ENCODE measurements around the gene NDRG2.
"Not testable (repeated sequence)": the region's sequence is repeated elsewhere in the genome, so short reads cannot be mapped to it uniquely, and the experiment has no call there.

The NDRG2 gene

DNA sequence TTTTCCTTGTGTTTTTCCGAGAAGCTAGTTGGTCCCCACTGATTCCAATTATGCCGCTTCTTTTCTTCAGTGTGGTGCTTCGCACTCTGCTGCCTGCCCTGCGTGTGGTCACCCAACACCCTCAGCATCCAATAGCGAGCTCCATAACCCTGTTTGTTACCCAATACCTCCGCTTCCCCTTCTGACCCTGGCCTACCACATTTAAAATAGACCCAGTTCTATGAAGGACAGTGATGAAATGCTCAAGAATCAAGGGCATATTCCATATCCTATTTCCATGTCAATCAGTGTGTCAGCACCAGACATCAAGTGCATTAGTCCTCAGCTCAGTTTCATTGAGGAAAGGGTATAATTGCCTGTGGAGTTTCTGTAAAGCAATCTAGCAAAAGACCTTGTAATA is 9.5 kb downstream of the NDRG2 start:
- no peaks in the 10 kb centered on the region for H3K27me3 ChIP-seq (ENCODE audit: insufficient read depth, low read depth)
- H3K9ac ChIP-seq: no peak overlapping the region
- TF ChIP-seq, protein P1, sequence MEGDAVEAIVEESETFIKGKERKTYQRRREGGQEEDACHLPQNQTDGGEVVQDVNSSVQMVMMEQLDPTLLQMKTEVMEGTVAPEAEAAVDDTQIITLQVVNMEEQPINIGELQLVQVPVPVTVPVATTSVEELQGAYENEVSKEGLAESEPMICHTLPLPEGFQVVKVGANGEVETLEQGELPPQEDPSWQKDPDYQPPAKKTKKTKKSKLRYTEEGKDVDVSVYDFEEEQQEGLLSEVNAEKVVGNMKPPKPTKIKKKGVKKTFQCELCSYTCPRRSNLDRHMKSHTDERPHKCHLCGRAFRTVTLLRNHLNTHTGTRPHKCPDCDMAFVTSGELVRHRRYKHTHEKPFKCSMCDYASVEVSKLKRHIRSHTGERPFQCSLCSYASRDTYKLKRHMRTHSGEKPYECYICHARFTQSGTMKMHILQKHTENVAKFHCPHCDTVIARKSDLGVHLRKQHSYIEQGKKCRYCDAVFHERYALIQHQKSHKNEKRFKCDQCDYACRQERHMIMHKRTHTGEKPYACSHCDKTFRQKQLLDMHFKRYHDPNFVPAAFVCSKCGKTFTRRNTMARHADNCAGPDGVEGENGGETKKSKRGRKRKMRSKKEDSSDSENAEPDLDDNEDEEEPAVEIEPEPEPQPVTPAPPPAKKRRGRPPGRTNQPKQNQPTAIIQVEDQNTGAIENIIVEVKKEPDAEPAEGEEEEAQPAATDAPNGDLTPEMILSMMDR (conservative IDR thresholded peaks at IDR 0.05; ENCODE audit: low read depth, low read length): no peak
- no peaks in the 10 kb centered on the region for H4K20me1 ChIP-seq (ENCODE audit: insufficient read depth)
- no peaks in the 10 kb centered on the region for H3K79me2 ChIP-seq (ENCODE audit: insufficient read depth, low read depth)
- H2AFZ ChIP-seq (ENCODE audit: low read depth): no peak overlapping the region
- H3K27ac ChIP-seq: no peak overlapping the region
- H3K4me3 ChIP-seq (IDR thresholded peaks at IDR 0.05; ENCODE audit: insufficient read depth, low read depth, low read length): no peak overlapping the region
- no peak overlapping the region for H3K4me2 ChIP-seq
- no peaks in the 10 kb centered on the region for H3K4me1 ChIP-seq (ENCODE audit: low read depth, poor library complexity, severe bottlenecking)
- no peaks in the 10 kb centered on the region for H3K36me3 ChIP-seq (ENCODE audit: insufficient read depth)

DNA sequence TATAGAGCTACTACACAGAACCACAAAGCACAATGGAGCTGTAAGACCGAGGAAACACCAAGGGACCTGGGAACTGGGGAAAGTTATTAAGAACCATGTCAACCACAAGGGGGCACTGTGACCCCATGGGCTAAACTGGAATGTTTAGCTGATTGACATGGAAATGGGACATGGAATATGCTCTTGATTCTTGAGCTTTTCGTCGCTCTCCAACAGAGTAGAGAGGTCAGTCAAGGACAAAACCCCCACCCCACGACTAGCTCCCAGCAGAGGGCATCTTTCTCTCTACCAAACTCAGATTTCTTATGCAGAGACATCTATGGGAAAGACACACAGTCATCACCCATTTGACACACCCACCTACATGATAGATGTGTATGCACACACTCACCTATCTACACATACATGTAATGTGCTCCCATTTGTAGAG is 10.1 kb downstream of the NDRG2 start:
- Histone ChIP-seq H3K27me3 (ENCODE audit: insufficient read depth, low read depth) (no peaks in the 10 kb centered on the region), H2AFZ (ENCODE audit: low read depth) (no peak overlapping the region), H3K4me1 (ENCODE audit: low read depth, poor library complexity, severe bottlenecking) (no peaks in the 10 kb centered on the region), H4K20me1 (ENCODE audit: insufficient read depth) (no peaks in the 10 kb centered on the region), H3K36me3 (ENCODE audit: insufficient read depth) (no peaks in the 10 kb centered on the region), H3K9ac (no peak overlapping the region), H3K4me2 (no peak overlapping the region), H3K27ac (no peak overlapping the region), H3K79me2 (ENCODE audit: insufficient read depth, low read depth) (no peaks in the 10 kb centered on the region), H3K4me3 (IDR thresholded peaks at IDR 0.05; ENCODE audit: insufficient read depth, low read depth, low read length) (no peak overlapping the region)
- TF ChIP-seq, protein P1 (conservative IDR thresholded peaks at IDR 0.05; ENCODE audit: low read depth, low read length): peak; percentile 93

DNA sequence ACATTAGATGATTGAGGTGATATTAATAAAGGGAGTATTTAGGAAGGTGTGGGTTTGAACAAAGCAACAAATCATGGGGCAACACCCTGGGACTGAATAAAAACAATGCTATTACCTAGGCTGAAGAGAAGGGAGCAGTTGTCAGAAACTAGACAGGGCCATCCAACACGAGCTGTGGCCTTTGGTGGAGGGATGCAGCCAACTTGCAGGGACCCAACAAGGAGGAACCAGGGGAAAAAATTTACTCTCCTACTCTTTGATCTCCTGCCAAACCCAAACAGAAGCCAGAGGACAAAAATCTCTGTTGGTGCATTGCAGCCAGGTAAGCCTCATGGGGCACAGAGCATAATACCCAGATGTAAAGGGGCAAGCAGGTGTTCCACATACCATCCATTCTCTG is 13.7 kb downstream of the NDRG2 start:
- TF ChIP-seq, protein P1 (conservative IDR thresholded peaks at IDR 0.05; ENCODE audit: low read depth, low read length): no peak
- no peaks in the 10 kb centered on the region for H3K4me1 ChIP-seq (ENCODE audit: low read depth, poor library complexity, severe bottlenecking)
- H2AFZ ChIP-seq (ENCODE audit: low read depth): no peak overlapping the region
- H3K9ac ChIP-seq: no peak overlapping the region
- no peak overlapping the region for H3K4me3 ChIP-seq (IDR thresholded peaks at IDR 0.05; ENCODE audit: insufficient read depth, low read depth, low read length)
- no peaks in the 10 kb centered on the region for H3K27me3 ChIP-seq (ENCODE audit: insufficient read depth, low read depth)
- no peak overlapping the region for H3K4me2 ChIP-seq
- H3K36me3 ChIP-seq (ENCODE audit: insufficient read depth): no peaks in the 10 kb centered on the region
- no peaks in the 10 kb centered on the region for H3K79me2 ChIP-seq (ENCODE audit: insufficient read depth, low read depth)
- H4K20me1 ChIP-seq (ENCODE audit: insufficient read depth): no peaks in the 10 kb centered on the region
- no peak overlapping the region for H3K27ac ChIP-seq

DNA sequence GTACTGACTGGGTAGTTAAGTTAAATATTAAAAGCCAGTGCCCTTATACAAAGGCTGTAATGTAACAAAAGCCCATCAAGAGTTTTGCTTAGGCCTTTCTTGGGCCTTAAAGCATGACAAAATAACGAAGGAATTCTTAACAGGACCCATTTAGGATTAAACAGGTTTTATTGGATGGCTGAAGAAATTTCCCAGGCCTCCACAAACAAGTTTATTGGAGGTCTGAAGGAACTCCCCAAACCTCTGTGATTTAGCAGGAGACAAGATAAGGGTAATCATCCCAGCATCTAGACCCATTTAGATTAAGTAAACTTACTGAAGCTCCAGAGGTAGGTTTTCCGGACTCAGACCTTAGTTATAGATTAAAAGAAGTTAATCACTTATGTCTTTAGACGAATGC is 15.1 kb downstream of the NDRG2 start:
- H3K9ac ChIP-seq; H3K4me2 ChIP-seq; H3K27ac ChIP-seq; H3K4me1 ChIP-seq (ENCODE audit: low read depth, poor library complexity, severe bottlenecking); H4K20me1 ChIP-seq (ENCODE audit: insufficient read depth); H3K36me3 ChIP-seq (ENCODE audit: insufficient read depth); H2AFZ ChIP-seq (ENCODE audit: low read depth); H3K4me3 ChIP-seq (IDR thresholded peaks at IDR 0.05; ENCODE audit: insufficient read depth, low read depth, low read length); H3K79me2 ChIP-seq (ENCODE audit: insufficient read depth, low read depth); H3K27me3 ChIP-seq (ENCODE audit: insufficient read depth, low read depth): not testable (repeated sequence)

DNA sequence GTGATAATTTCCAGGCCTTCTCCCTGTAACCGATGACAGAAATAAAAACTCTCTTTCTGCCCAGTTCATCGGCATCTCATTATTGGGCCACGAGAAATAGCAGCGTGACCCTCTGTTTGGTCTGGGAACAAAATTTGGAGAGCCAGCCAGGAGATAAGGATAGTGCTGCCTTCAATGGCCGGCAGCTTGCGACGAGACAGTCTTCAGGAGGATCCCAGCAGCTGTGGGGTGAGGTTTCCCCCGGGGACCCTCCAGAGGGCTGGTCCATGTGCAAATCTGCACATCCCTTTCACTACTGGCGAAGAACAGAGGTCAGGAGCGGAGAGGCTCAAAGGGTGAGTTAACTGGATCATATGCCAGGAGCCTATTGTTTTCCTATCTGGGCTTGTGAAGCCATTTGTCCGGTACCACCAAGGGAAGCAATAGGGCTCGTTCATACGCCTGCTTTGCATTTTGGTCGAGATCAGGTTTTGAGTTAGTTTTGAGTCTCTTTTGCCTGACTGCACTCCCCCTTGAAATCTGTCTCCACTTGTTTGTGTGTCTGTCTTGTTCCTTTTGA is 21.0 kb downstream of the NDRG2 start:
- Histone ChIP-seq H3K27ac (no peak overlapping the region), H3K79me2 (ENCODE audit: insufficient read depth, low read depth) (no peaks in the 10 kb centered on the region), H3K27me3 (ENCODE audit: insufficient read depth, low read depth) (no peaks in the 10 kb centered on the region), H3K9ac (no peak overlapping the region), H3K4me1 (ENCODE audit: low read depth, poor library complexity, severe bottlenecking) (no peaks in the 10 kb centered on the region), H2AFZ (ENCODE audit: low read depth) (no peak overlapping the region), H3K4me3 (IDR thresholded peaks at IDR 0.05; ENCODE audit: insufficient read depth, low read depth, low read length) (no peak overlapping the region), H4K20me1 (ENCODE audit: insufficient read depth) (no peaks in the 10 kb centered on the region), H3K4me2 (no peak overlapping the region), H3K36me3 (ENCODE audit: insufficient read depth) (no peaks in the 10 kb centered on the region)
- TF ChIP-seq, protein P1 (conservative IDR thresholded peaks at IDR 0.05; ENCODE audit: low read depth, low read length): no peak

Data from KMS-11 (cell line).